HG02798 (cell line): ENCODE data around the gene PPM1H.
"Not testable (repeated sequence)": the region's sequence is repeated elsewhere in the genome, so short reads cannot be mapped to it uniquely, and the experiment has no call there.

Experiments
- ATAC-seq: cut with Tn5 transposase; IDR thresholded peaks from one replicate; pipeline ENCODE4 v1.9.1; 2021; ENCODE audit warnings: mild to moderate bottlenecking; ENCODE audit not compliant: unreplicated experiment, poor library complexity

The PPM1H gene

DNA sequence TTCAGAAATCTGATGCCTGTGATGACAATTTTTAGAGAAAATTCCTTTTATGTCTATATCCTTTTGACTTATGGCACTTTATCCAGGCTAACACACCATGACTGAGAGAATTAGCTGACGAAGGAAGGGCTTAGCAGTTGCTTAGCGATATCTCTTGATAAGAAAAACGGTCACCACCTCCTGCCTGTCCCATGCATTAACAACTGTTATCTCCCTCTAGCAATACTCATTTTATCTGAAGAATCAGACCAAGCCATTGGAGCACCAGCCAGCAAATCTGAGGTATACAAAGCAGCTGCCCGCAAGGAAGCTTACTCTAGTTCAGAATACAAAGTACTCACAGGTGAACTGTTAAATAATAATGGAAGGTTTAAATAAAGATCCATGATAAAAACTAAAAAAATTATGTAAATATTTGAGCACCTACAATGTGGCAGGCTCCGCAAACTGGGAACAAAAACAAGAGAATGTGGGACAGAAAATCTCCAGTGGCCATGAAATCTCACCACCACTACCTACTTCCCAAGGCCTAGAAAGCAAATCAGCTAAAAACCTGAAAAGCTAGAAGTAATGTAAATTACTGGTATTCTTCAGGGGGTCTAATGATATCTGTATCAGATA lies 24.3 kb downstream of the PPM1H start:
- ATAC-seq, result no peak

- no peak for ATAC-seq
Measured at GRCh38 chr12:62909340-62909739, 25.6 kb downstream of the PPM1H start.

DNA sequence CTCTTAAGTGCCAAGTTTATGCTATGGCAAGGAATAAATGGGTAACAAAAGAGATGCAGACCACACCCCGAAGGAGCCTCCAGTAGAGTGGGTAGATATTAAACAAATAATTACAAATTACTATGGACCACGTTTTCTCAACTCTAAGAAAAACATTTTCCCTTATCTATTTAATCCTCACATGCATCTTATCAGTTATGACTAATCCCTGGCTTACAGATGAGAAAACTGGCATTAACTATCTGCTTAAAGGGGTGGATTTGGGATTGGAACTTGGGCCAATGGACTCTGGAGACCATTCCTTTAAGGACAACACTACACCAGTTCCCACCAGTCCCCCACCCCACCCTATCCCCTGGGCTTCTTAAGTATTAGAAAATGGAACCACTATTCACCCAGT lies 26.3 kb downstream of the PPM1H start:
- no peak for ATAC-seq

DNA sequence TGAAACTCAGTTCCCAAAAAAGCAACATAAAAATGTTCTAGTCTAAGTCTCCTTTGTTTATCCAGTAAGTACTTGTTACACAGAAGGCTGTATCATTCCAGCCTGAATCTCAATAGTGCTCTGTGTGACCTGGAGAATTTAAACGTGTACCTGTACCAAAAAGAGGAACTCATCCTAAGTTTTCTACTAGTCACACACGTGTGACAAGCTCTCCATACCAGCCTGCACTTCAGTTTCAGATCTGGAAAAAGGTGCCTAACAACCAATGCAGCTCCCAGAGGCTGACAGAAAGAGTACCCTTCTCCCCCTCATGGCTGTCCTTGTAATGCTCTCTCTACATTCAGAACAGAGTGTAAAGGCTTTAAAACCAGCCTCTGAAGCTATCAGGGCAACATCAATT lies 27.4 kb downstream of the PPM1H start:
- ATAC-seq, result no peak

GRCh38 chr12:62907078-62907477 lies 27.9 kb downstream of the PPM1H start:
- ATAC-seq, result no peak

GRCh38 chr12:62903151-62903550 lies 31.8 kb downstream of the PPM1H start:
- ATAC-seq, result no peak

- no peak for ATAC-seq
Measured at GRCh38 chr12:62900686-62901272, 34.2 kb downstream of the PPM1H start.

DNA sequence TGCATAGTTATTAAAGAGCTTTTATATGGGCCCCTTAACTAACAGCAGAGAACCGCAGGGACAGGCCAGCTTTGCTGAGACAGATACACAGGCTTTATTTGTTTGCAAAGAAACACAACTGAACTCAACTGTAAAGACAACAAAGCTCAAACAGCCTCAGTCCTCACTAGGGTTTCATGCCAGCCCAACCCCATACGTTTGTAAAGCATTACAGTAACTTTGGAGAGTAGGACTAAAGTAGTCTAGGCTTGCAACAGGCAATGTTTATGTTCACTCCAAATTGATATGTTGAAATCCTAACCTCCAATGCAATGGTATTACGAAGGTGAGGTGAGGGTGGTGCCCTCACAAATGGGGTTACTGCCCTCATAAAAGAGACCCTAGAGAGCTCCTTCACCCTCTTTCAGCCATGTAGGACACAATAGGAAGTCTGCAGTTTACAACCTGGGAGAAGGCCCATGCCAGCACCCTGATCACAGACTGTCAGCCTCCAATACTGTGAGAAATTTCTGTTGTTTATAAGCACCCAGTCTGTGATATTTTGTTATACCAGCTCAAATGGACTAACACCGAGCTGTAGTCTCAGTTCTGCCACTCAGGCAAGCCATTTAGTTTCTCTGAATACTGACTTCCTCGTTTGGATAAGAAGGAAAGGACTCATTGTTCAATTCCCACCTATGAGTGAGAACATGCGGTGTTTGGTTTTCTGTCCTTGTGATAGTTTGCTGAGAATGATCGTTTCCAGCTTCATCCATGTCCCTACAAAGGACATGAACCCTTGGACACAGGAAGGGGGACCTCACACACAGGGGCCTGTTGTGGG lies 35.2 kb downstream of the PPM1H start:
- ATAC-seq, result no peak

DNA sequence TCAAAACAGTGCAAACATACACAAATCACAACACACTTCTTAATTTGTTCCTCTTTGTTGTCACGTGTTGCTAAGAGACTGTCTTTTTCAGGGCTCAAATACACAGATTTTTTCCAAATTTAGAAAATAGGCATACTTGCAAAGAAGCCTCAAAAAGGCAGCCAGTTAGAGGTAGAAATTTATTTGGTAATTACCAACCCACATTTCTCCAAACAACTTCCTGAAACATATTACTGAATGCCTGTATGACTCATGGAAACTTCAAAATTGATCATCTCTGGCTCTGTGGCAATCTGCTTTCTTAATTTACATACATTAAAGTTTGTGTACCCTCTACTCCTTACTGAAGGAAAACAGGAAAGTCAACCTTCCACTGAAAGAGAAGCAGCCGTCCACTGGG lies 36.4 kb downstream of the PPM1H start:
- no peak for ATAC-seq

DNA sequence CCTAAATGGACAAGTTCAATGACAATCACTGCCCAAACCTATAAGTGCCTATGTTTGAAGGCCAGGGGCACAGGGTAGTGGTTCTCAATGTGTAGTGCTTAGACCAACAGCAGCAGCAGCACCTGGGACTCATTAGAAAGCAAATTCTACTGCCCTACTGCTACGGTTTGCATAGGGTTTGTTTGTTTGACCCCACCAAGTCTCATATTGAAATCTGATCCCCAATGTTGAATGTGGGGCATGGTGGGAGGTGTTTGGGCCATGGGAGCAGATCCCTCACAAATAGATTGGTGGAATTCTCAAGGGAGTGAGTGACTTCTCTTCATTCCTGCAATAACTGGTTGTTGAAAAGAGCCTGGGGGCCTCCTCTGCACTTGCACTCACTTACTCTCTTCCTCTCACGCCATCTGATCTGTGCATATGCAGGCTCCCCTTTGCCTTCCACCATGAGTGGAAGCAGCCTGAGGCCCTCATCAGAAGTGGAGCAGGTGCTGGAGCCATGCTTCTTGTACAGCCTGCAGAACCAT lies 39.5 kb downstream of the PPM1H start:
- ATAC-seq, result no peak

GRCh38 chr12:62893276-62893675 lies 41.7 kb downstream of the PPM1H start:
- ATAC-seq, result no peak

DNA sequence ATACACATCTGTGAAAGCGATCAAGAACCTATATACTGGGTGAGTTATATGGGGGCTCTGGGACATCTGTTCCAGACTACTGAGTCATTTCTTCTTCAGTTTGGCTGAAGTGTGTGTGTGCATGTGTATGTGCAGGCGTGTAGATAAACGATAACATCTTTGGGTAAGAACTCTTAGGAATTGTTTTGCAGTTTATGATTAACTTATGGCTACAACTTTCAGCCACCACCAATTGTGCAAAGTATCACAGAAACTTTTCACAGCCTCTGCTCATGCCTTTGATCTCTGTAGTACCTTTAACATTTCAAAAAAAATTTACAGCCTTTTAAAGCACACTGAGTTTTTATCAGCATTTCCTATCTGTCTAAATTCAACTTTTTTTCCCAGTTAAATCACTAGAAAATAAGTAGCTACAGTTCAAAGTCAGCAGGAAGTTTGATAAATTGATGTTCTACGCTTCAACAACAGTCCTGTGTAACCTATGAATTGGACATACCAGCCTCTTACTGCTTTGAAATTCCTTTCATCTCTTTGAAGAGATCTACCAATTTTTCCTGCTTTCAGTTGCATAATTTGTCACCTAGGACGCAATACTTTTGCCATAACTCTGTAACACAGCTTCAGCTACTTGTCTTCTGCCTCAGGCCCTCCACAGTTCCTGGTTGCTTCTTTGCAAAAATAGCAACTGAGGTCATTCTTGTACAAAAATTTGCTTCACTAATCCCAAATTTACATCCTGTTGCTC lies 43.0 kb downstream of the PPM1H start:
- peak; percentile 58 for ATAC-seq

- ATAC-seq, result no peak
Measured at GRCh38 chr12:62888454-62889110, 46.4 kb downstream of the PPM1H start.

DNA sequence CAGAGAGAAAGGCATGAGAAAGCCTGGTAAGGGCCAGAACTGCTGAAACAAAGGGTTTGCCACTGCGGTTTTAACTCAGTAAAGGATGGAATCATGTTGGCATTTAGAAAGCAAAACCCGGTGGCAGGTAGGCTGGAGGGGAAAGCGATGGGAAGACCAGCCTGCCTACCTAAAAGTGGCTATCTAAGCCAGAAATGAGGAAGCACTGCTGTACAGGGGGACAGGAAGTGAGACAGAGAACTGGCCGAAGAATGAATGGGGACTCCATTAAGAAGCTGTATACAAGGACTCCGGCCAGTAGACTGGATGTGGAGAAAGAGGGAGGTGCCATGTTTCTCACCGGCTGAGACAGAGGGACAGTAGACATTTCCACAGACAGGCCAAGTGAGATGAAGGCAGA lies 48.2 kb downstream of the PPM1H start:
- ATAC-seq, result no peak

DNA sequence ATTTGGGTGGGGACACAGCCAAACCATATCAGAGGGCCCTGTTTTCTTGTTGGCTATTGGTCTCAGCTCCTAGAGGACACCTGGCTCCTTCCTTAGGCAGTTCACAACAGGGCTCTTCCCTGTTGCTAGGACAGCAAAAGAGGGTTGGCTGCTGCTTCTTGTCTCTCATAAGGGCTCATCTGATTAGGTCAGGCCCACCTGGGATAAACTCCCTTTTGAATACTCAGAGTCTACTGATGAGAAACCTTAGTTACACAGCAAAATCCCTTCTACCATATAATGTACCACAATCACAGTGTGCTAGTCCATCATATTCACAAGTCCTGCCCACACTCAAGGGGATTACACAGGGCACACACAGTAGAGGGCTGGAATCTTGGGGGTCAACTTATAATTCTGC lies 49.7 kb downstream of the PPM1H start:
- no peak for ATAC-seq

DNA sequence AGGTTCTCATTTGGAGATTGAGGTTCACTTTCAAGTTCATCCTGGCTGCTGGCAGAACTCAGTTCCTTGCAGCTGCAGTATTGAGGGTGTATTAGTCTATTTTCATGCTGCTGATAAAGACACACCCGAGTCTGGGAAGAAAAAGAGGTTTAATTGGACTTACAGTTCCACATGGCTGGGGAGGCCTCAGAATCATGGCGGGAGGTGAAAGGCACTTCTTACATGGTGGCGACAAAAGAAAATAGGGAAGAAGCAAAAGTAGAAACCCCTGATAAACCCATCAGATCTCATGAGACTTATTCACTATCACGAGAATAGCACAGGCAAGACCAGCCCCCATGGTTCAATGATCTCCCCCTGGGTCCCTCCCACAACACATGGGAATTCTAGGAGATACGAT lies 50.1 kb downstream of the PPM1H start:
- ATAC-seq, result not testable (repeated sequence)

GRCh38 chr12:62882696-62883095 lies 52.3 kb downstream of the PPM1H start:
- ATAC-seq, result no peak

DNA sequence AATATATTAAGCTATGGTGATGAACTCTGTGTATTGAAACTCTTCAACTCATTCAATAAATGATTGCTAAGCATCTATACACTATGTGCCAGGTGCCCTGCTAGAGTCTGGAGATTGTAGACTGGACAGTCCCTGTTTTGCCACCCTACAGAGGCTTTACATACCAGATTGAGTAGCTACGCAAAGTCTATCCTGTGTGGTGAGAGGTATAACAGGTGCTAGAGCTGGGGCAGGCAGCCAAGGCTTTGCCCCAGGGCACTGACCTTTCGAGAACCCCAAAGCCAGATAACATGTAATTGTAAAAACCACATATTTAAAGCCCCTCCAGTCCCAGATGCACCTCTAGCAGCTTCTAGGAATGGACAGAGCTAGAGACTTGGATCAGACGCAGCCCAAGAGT lies 52.8 kb downstream of the PPM1H start:
- no peak for ATAC-seq

GRCh38 chr12:62879691-62880090 lies 55.3 kb downstream of the PPM1H start:
- ATAC-seq, result no peak

- ATAC-seq, result not testable (repeated sequence)
Measured at GRCh38 chr12:62879228-62879627, 55.7 kb downstream of the PPM1H start.
